ENCODE measurements around the gene TMSB15B. TPM values are rescaled to one million over a fixed set of nuclear protein-coding genes. Genes with fewer than 3 reads are reported as not detected.
"Not testable (repeated sequence)": the region's sequence is repeated elsewhere in the genome, so short reads cannot be mapped to it uniquely, and the experiment has no call there.

The TMSB15B gene
- total RNA-seq, 1 donor, result 4.0 TPM

GRCh38 chrX:104008831-104009230 lies 46.4 kb downstream of the TMSB15B start:
- TF ChIP-seq CTCF (IDR thresholded peaks at IDR 0.05; ENCODE audit: extremely low read depth, low read depth, low read length), result no peak
- Histone ChIP-seq H3K27me3 (ENCODE audit: insufficient read depth, low read length) (peaks cover 12% of the 10 kb centered on the region), H3K79me2 (ENCODE audit: insufficient read depth, low read length) (no peaks in the 10 kb centered on the region), H3K4me3 (ENCODE audit: insufficient read depth, low read length) (no peak overlapping the region), H3K36me3 (ENCODE audit: insufficient read depth, low read length) (no peaks in the 10 kb centered on the region), H3K4me1 (ENCODE audit: insufficient read depth, low read length) (no peaks in the 10 kb centered on the region), H3K9me3 (ENCODE audit: low read depth, low read length) (no peaks in the 10 kb centered on the region), H3K4me2 (ENCODE audit: insufficient read depth, low read length) (no peak overlapping the region), H4K20me1 (ENCODE audit: insufficient read depth, low read length) (no peaks in the 10 kb centered on the region), H3K27ac (ENCODE audit: low read depth, low read length) (no peak overlapping the region), H2AFZ (ENCODE audit: low read length) (no peak overlapping the region)
- no peak for DNase-seq (ENCODE audit: insufficient read length, low spot score, missing footprints)

GRCh38 chrX:104013158-104013557 lies 50.7 kb downstream of the TMSB15B start:
- H3K27me3 ChIP-seq (ENCODE audit: insufficient read depth, low read length), result peaks cover 6% of the 10 kb centered on the region
- H2AFZ ChIP-seq (ENCODE audit: low read length), result no peak overlapping the region
- no peak for TF ChIP-seq CTCF (IDR thresholded peaks at IDR 0.05; ENCODE audit: extremely low read depth, low read depth, low read length)
- H3K9me3 ChIP-seq (ENCODE audit: low read depth, low read length), result no peaks in the 10 kb centered on the region
- H4K20me1 ChIP-seq (ENCODE audit: insufficient read depth, low read length), result no peaks in the 10 kb centered on the region
- DNase-seq (ENCODE audit: insufficient read length, low spot score, missing footprints), result no peak
- no peaks in the 10 kb centered on the region for H3K79me2 ChIP-seq (ENCODE audit: insufficient read depth, low read length)
- no peak overlapping the region for H3K27ac ChIP-seq (ENCODE audit: low read depth, low read length)
- no peaks in the 10 kb centered on the region for H3K4me1 ChIP-seq (ENCODE audit: insufficient read depth, low read length)
- no peak overlapping the region for H3K4me2 ChIP-seq (ENCODE audit: insufficient read depth, low read length)
- H3K4me3 ChIP-seq (ENCODE audit: insufficient read depth, low read length), result no peak overlapping the region
- no peaks in the 10 kb centered on the region for H3K36me3 ChIP-seq (ENCODE audit: insufficient read depth, low read length)

DNA sequence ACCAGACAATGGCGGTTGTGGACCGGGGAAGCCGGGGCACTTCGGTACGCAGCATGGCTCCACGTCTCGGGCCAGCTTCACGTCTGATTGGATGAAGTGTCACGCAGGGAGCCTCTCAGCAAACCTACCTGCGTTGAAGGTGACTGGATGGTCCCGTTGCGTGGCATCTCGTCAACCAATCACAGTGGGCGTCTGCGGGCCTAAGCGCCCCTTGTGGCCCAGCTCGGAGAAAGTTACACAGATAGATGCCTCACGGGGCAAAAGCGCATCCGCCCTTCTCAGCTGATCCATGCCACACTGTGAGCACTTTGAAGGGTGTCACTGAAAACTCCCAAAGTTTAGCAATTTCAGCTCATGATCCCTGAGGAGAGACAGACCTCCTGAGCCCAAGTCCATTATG lies 51.2 kb downstream of the TMSB15B start, which contains the start of gene H2BW1:
H2BW1 (minus strand) TSS at position 103 of the 400 bp plus-strand sequence. CDS start 132 bp downstream, outside the sequence.
- Histone ChIP-seq H3K4me3 (ENCODE audit: insufficient read depth, low read length) (no peak within 1 kb of the TSS), H3K4me2 (ENCODE audit: insufficient read depth, low read length) (no peak within 1 kb of the TSS), H4K20me1 (ENCODE audit: insufficient read depth, low read length) (no peaks in the 10 kb centered on the region), H3K9me3 (ENCODE audit: low read depth, low read length) (no peaks in the 10 kb centered on the region), H3K79me2 (ENCODE audit: insufficient read depth, low read length) (no peaks in the 10 kb centered on the region), H3K27me3 (ENCODE audit: insufficient read depth, low read length) (peaks cover 6% of the 10 kb centered on the region), H3K4me1 (ENCODE audit: insufficient read depth, low read length) (no peaks in the 10 kb centered on the region), H2AFZ (ENCODE audit: low read length) (no peak within 1 kb of the TSS), H3K27ac (ENCODE audit: low read depth, low read length) (no peak within 1 kb of the TSS), H3K36me3 (ENCODE audit: insufficient read depth, low read length) (no peaks in the 10 kb centered on the region)
- TF ChIP-seq CTCF (IDR thresholded peaks at IDR 0.05; ENCODE audit: extremely low read depth, low read depth, low read length), result no peak
- DNase-seq (ENCODE audit: insufficient read length, low spot score, missing footprints), result no peak

DNA sequence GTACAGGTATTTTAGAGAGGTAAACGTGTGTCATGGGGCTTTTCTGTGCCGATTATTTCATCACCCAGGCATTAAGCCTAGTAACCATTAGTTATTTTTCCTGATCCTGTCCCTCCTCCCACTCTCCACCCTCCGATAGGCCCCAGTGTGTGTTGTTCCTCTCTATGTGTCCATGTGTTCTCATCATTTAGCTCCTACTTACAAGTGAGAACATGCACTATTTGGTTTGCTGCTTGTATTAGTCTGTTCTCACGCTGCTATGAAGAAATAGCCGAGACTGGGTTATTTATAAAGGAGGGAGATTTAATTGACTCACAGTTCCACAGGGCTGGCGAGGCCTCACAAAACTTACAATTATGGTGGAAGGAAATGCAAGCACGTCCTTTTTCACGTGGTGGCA lies 53.1 kb downstream of the TMSB15B start:
- not testable (repeated sequence) for DNase-seq (ENCODE audit: insufficient read length, low spot score, missing footprints); H3K27ac ChIP-seq (ENCODE audit: low read depth, low read length); H2AFZ ChIP-seq (ENCODE audit: low read length); H3K79me2 ChIP-seq (ENCODE audit: insufficient read depth, low read length); H3K4me1 ChIP-seq (ENCODE audit: insufficient read depth, low read length); H4K20me1 ChIP-seq (ENCODE audit: insufficient read depth, low read length); H3K4me2 ChIP-seq (ENCODE audit: insufficient read depth, low read length); H3K27me3 ChIP-seq (ENCODE audit: insufficient read depth, low read length); H3K9me3 ChIP-seq (ENCODE audit: low read depth, low read length); H3K36me3 ChIP-seq (ENCODE audit: insufficient read depth, low read length); H3K4me3 ChIP-seq (ENCODE audit: insufficient read depth, low read length)

Other genes with a start within 250 kb of the TMSB15B start
- 0.29 and 0.36 TPM in 2 replicates for gene PLP1, start 185.8 kb upstream of the TMSB15B start, total RNA-seq
- 1.1 and 1.8 TPM in 2 replicates for gene RAB9B, start 130.4 kb upstream of the TMSB15B start, total RNA-seq
- gene H2BW1, start 51.1 kb downstream of the TMSB15B start, total RNA-seq, result not detected in 2 replicates
- gene H2BW2, start 77.3 kb downstream of the TMSB15B start, total RNA-seq, result not detected in 2 replicates
- 3.2 and 3.3 TPM in 2 replicates for gene TMSB15C, start 113.6 kb downstream of the TMSB15B start, total RNA-seq
- 0.29 and 1.1 TPM in 2 replicates for gene ZCCHC18, start 149.9 kb downstream of the TMSB15B start, total RNA-seq
- gene SLC25A53, start 194.4 kb downstream of the TMSB15B start, total RNA-seq, result 7.6 and 8.5 TPM in 2 replicates
- 20.3 and 22.4 TPM in 2 replicates for gene FAM199X, start 203.8 kb downstream of the TMSB15B start, total RNA-seq

All from osteoblast (primary cell).